HL-60 (cell line): ENCODE results near the gene PURA.
A peak's percentile ranks its signal among the peaks of the same experiment; 100 is the strongest.

ENCODE experiments used
- DNase-seq, 2 experiments: peaks; one replicate each; pipeline ENCODE4 v3.0.0-alpha.2; 2010 to 2020; ENCODE audit warnings: low read depth in 1 of 2, low spot score in 1 of 2
- H3K27ac ChIP-seq: fragments of 250-450 bp; sonication (Bioruptor Pico); replicated peaks from 2 replicates; pipeline ENCODE4 v1.5.1; 2020; ENCODE audit warnings: mild to moderate bottlenecking, moderate library complexity
- H3K27me3 ChIP-seq: fragments of 250-450 bp; sonication (Bioruptor Pico); 2 replicates; pipeline ENCODE4 v1.5.1; 2021; ENCODE audit warnings: mild to moderate bottlenecking, moderate library complexity; ENCODE audit not compliant: insufficient read depth, poor library complexity, severe bottlenecking
- H3K4me3 ChIP-seq: replicated peaks from 2 replicates; pipeline ENCODE4 v1.5.1; 2011; ENCODE audit warnings: mild to moderate bottlenecking, control low read depth, low read length; ENCODE audit not compliant: insufficient read depth
- CTCF ChIP-seq: IDR thresholded peaks from one replicate; pipeline ENCODE4 v1.5.1; 2011; ENCODE audit warnings: low read length, control low read depth, inconsistent platforms; ENCODE audit not compliant: insufficient read depth
- GABPA ChIP-seq: IDR thresholded peaks from 2 replicates; pipeline ENCODE4 v1.6.1; 2012; ENCODE audit warnings: low read depth
- POLR2AphosphoS5 ChIP-seq: IDR thresholded peaks from 2 replicates; pipeline ENCODE4 v1.6.1; 2012; ENCODE audit warnings: low read depth
- SPI1 ChIP-seq: IDR thresholded peaks from 2 replicates; pipeline ENCODE4 v1.6.1; 2012; ENCODE audit warnings: low read depth, mild to moderate bottlenecking, borderline replicate concordance
- TF ChIP-seq, protein P1 (sequence below): IDR thresholded peaks from 2 replicates; pipeline ENCODE4 v1.6.1; 2012; ENCODE audit warnings: low read depth; ENCODE audit not compliant: insufficient replicate concordance

Gene PURA

DNA sequence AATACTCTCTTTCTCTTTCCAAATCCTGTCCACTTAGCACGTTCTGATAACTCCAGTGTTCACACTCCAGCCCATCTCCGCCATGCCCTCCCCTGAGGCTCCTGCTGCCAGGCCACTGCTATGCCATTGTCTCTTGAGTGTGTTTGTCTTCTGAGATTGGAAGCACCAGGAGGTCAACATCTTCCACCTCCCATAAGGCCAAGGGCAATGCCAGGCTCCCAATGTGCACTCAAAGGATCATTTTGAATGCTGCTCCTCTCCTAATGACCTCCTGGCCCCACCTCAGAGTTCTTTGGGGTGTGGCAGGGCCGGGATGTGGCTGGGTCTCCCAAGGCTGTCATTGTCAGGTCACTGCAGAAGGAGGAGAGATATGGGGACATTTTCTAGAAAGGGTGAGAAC lies 31.3 kb downstream of the PURA start:
- no peak for TF ChIP-seq SPI1
- Histone ChIP-seq H3K27ac (no peak overlapping the region), H3K4me3 (no peak overlapping the region), H3K27me3 (no peaks in the 10 kb centered on the region)
- DNase-seq, result no peak

- DNase-seq, result peak; percentile 17 to 40
- Histone ChIP-seq H3K27ac (no peak overlapping the region), H3K27me3 (no peaks in the 10 kb centered on the region), H3K4me3 (no peak overlapping the region)
- TF ChIP-seq, protein P1, sequence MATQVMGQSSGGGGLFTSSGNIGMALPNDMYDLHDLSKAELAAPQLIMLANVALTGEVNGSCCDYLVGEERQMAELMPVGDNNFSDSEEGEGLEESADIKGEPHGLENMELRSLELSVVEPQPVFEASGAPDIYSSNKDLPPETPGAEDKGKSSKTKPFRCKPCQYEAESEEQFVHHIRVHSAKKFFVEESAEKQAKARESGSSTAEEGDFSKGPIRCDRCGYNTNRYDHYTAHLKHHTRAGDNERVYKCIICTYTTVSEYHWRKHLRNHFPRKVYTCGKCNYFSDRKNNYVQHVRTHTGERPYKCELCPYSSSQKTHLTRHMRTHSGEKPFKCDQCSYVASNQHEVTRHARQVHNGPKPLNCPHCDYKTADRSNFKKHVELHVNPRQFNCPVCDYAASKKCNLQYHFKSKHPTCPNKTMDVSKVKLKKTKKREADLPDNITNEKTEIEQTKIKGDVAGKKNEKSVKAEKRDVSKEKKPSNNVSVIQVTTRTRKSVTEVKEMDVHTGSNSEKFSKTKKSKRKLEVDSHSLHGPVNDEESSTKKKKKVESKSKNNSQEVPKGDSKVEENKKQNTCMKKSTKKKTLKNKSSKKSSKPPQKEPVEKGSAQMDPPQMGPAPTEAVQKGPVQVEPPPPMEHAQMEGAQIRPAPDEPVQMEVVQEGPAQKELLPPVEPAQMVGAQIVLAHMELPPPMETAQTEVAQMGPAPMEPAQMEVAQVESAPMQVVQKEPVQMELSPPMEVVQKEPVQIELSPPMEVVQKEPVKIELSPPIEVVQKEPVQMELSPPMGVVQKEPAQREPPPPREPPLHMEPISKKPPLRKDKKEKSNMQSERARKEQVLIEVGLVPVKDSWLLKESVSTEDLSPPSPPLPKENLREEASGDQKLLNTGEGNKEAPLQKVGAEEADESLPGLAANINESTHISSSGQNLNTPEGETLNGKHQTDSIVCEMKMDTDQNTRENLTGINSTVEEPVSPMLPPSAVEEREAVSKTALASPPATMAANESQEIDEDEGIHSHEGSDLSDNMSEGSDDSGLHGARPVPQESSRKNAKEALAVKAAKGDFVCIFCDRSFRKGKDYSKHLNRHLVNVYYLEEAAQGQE, result peak; percentile 89
- TF ChIP-seq CTCF, result no peak
Observed at GRCh38 chr5:140145818-140146522, 32.1 kb downstream of the PURA start.

DNA sequence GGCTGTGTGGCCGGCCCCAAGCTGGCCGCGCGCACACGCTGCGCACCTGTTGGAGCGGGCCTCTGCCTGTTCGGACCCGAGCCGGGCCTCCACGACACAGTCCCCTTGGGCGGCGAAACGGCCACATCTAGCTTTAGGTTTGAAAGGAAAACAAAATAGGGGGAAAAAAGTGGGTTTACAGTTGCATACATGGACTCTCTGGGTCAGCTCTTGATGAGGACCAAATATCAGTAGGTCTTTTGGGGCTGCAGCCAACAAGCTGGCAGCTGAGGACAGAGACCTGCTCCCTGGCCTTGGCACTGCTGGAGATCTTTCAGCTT lies 32.6 kb downstream of the PURA start:
- no peak overlapping the region for H3K4me3 ChIP-seq
- DNase-seq, result no peak
- H3K27ac ChIP-seq, result no peak overlapping the region
- no peaks in the 10 kb centered on the region for H3K27me3 ChIP-seq
- no peak for TF ChIP-seq SPI1
- TF ChIP-seq, protein P1, result no peak
- TF ChIP-seq CTCF, result no peak
- no peak for TF ChIP-seq POLR2AphosphoS5
- no peak for TF ChIP-seq GABPA

- H3K27me3 ChIP-seq, result no peaks in the 10 kb centered on the region
- TF ChIP-seq SPI1, result no peak
- TF ChIP-seq, protein P1, result no peak
Observed at GRCh38 chr5:140147460-140147859, 33.6 kb downstream of the PURA start.

More at GRCh38 chr5:140147460-140147859, 33.6 kb downstream of the PURA start:
- H3K4me3 ChIP-seq, result no peak overlapping the region
- H3K27ac ChIP-seq, result no peak overlapping the region
- no peak for DNase-seq
